ENCODE results near the gene S100A12.

The S100A12 gene

GRCh38 chr1:153337980-153338853 lies 37.2 kb downstream of the S100A12 start:
- Histone ChIP-seq H3K4me1 (ENCODE audit: control insufficient read depth, insufficient read depth, low read length, poor library complexity, severe bottlenecking) (peaks cover 5% of the 10 kb centered on the region), H3K27me3 (replicated peaks; ENCODE audit: control insufficient read depth, insufficient read depth, low read length, poor library complexity, severe bottlenecking) (no peaks in the 10 kb centered on the region), H3K9me3 (ENCODE audit: control insufficient read depth, low read length) (no peaks in the 10 kb centered on the region), H3K4me3 (ENCODE audit: insufficient read depth, low read depth, low read length, poor library complexity, severe bottlenecking) (no peak overlapping the region), H3K27ac (ENCODE audit: insufficient read depth, low read length, poor library complexity, severe bottlenecking) (no peak overlapping the region), H3K36me3 (ENCODE audit: control insufficient read depth, insufficient read depth, low read length) (no peaks in the 10 kb centered on the region)
- DNase-seq: no peak

- Histone ChIP-seq H3K4me3 (ENCODE audit: insufficient read depth, low read depth, low read length, poor library complexity, severe bottlenecking) (no peak overlapping the region), H3K4me1 (ENCODE audit: control insufficient read depth, insufficient read depth, low read length, poor library complexity, severe bottlenecking) (peaks cover 5% of the 10 kb centered on the region), H3K27me3 (replicated peaks; ENCODE audit: control insufficient read depth, insufficient read depth, low read length, poor library complexity, severe bottlenecking) (no peaks in the 10 kb centered on the region), H3K9me3 (ENCODE audit: control insufficient read depth, low read length) (no peaks in the 10 kb centered on the region), H3K36me3 (ENCODE audit: control insufficient read depth, insufficient read depth, low read length) (no peaks in the 10 kb centered on the region), H3K27ac (ENCODE audit: insufficient read depth, low read length, poor library complexity, severe bottlenecking) (no peak overlapping the region)
- DNase-seq: no peak
Observed at GRCh38 chr1:153336650-153337049, 38.8 kb downstream of the S100A12 start.

- H3K36me3 ChIP-seq (ENCODE audit: control insufficient read depth, insufficient read depth, low read length): no peaks in the 10 kb centered on the region
- no peaks in the 10 kb centered on the region for H3K27me3 ChIP-seq (replicated peaks; ENCODE audit: control insufficient read depth, insufficient read depth, low read length, poor library complexity, severe bottlenecking)
- no peak overlapping the region for H3K27ac ChIP-seq (ENCODE audit: insufficient read depth, low read length, poor library complexity, severe bottlenecking)
- H3K4me3 ChIP-seq (ENCODE audit: insufficient read depth, low read depth, low read length, poor library complexity, severe bottlenecking): no peak overlapping the region
- no peaks in the 10 kb centered on the region for H3K4me1 ChIP-seq (ENCODE audit: control insufficient read depth, insufficient read depth, low read length, poor library complexity, severe bottlenecking)
- no peaks in the 10 kb centered on the region for H3K9me3 ChIP-seq (ENCODE audit: control insufficient read depth, low read length)
- DNase-seq: no peak
Observed at GRCh38 chr1:153333902-153334301, 41.5 kb downstream of the S100A12 start.

GRCh38 chr1:153324912-153325311 lies 50.5 kb downstream of the S100A12 start:
- H3K27ac ChIP-seq (ENCODE audit: insufficient read depth, low read length, poor library complexity, severe bottlenecking): no peak overlapping the region
- no peaks in the 10 kb centered on the region for H3K36me3 ChIP-seq (ENCODE audit: control insufficient read depth, insufficient read depth, low read length)
- no peaks in the 10 kb centered on the region for H3K4me1 ChIP-seq (ENCODE audit: control insufficient read depth, insufficient read depth, low read length, poor library complexity, severe bottlenecking)
- DNase-seq: no peak
- peaks cover 5% of the 10 kb centered on the region for H3K9me3 ChIP-seq (ENCODE audit: control insufficient read depth, low read length)
- no peak overlapping the region for H3K4me3 ChIP-seq (ENCODE audit: insufficient read depth, low read depth, low read length, poor library complexity, severe bottlenecking)
- H3K27me3 ChIP-seq (replicated peaks; ENCODE audit: control insufficient read depth, insufficient read depth, low read length, poor library complexity, severe bottlenecking): no peaks in the 10 kb centered on the region

All from effector memory CD4-positive, alpha-beta T cell (primary cell).